HEK293 (cell line): ENCODE measurements around the gene CREB3L1.

Experiments
- CTCF ChIA-PET: fragments of 350-600 bp; formaldehyde crosslinking; extraction: SDS; loops from one replicate; lab custom pipeline; 2021; ENCODE audit warnings: antibody characterized with exemption; lab: Yijun Ruan, JAX
- POLR2A ChIA-PET: fragments of 300-600 bp; formaldehyde crosslinking; extraction: SDS; loops from one replicate; lab custom pipeline; 2020; ENCODE audit warnings: antibody characterized with exemption, inconsistent platforms; lab: Yijun Ruan, JAX
- H3K27ac ChIP-seq: fragments of 200-500 bp; sonication (Bioruptor generic); 2 replicates; pipeline ENCODE4 v1.5.1; 2014; ENCODE audit warnings: low read depth, low read length, control low read depth, inconsistent platforms; ENCODE audit errors: extremely low read depth
- H3K36me3 ChIP-seq, 2 experiments: fragments of 200-500 bp in 1 of 2; sonication (Bioruptor generic) in 1 of 2; 1 replicate in 1 of 2; 2 replicates in 1 of 2; pipeline ENCODE4 v1.5.1; 2014 to 2017; ENCODE audit warnings: inconsistent platforms in 2 of 2, low read length in 2 of 2; ENCODE audit not compliant: control insufficient read depth in 2 of 2, insufficient read depth in 1 of 2
- H3K4me1 ChIP-seq: fragments of 200-500 bp; sonication (Bioruptor generic); 2 replicates; pipeline ENCODE4 v1.5.1; 2014; ENCODE audit warnings: mild to moderate bottlenecking, low read length, inconsistent platforms; ENCODE audit not compliant: control insufficient read depth, insufficient read depth
- H3K4me3 ChIP-seq: 2 replicates; pipeline ENCODE4 v1.5.1; 2011; ENCODE audit warnings: low read depth, mild to moderate bottlenecking, control low read depth, low read length, moderate library complexity
- H3K9me3 ChIP-seq: fragments of 200-500 bp; sonication (Bioruptor generic); 2 replicates; pipeline ENCODE4 v1.5.1; 2014; ENCODE audit warnings: low read depth, low read length, inconsistent platforms; ENCODE audit not compliant: control insufficient read depth, insufficient read depth
- KLF7 ChIP-seq: fragments of 450-650 bp; formaldehyde crosslinking; IDR thresholded peaks from 2 replicates; pipeline ENCODE4 v1.5.1; 2016; ENCODE audit warnings: missing biosample characterization, missing genetic modification characterization, borderline replicate concordance
- KLF9 ChIP-seq: fragments of 450-650 bp; formaldehyde crosslinking; IDR thresholded peaks from 2 replicates; pipeline ENCODE4 v1.5.1; 2016; ENCODE audit warnings: missing biosample characterization, missing genetic modification characterization, low read depth
- MYNN ChIP-seq: fragments of 450-650 bp; formaldehyde crosslinking; IDR thresholded peaks from 2 replicates; pipeline ENCODE4 v1.5.1; 2016; ENCODE audit warnings: missing biosample characterization, missing genetic modification characterization, borderline replicate concordance
- SP7 ChIP-seq: fragments of 450-650 bp; formaldehyde crosslinking; IDR thresholded peaks from 2 replicates; pipeline ENCODE4 v1.5.1; 2016; ENCODE audit warnings: missing biosample characterization, missing genetic modification characterization
- ZBTB1 ChIP-seq: fragments of 450-650 bp; formaldehyde crosslinking; IDR thresholded peaks from 2 replicates; pipeline ENCODE4 v1.5.1; 2016; ENCODE audit warnings: missing biosample characterization, missing genetic modification characterization
- ZBTB21 ChIP-seq: fragments of 450-650 bp; formaldehyde crosslinking; IDR thresholded peaks from 2 replicates; pipeline ENCODE4 v1.5.1; 2017; ENCODE audit warnings: missing biosample characterization, missing genetic modification characterization
- ZBTB7A ChIP-seq: fragments of 450-650 bp; formaldehyde crosslinking; IDR thresholded peaks from 2 replicates; pipeline ENCODE4 v1.5.1; 2016; ENCODE audit warnings: low read depth, missing biosample characterization, missing genetic modification characterization
- ZEB2 ChIP-seq: fragments of 450-650 bp; formaldehyde crosslinking; IDR thresholded peaks from 2 replicates; pipeline ENCODE4 v1.5.1; 2016; ENCODE audit warnings: missing biosample characterization, missing genetic modification characterization
- ZFHX2 ChIP-seq: fragments of 450-650 bp; formaldehyde crosslinking; conservative IDR thresholded peaks from 2 replicates; pipeline ENCODE4 v1.5.1; 2016; ENCODE audit warnings: missing biosample characterization, missing genetic modification characterization
- ZNF140 ChIP-seq: fragments of 450-650 bp; formaldehyde crosslinking; IDR thresholded peaks from 2 replicates; pipeline ENCODE4 v1.5.1; 2016; ENCODE audit warnings: missing biosample characterization, missing genetic modification characterization
- ZNF223 ChIP-seq: fragments of 450-650 bp; formaldehyde crosslinking; IDR thresholded peaks from 2 replicates; pipeline ENCODE4 v1.5.1; 2016; ENCODE audit warnings: missing biosample characterization, missing genetic modification characterization
- ZNF248 ChIP-seq: fragments of 450-650 bp; formaldehyde crosslinking; IDR thresholded peaks from 2 replicates; pipeline ENCODE4 v1.5.1; 2017; ENCODE audit warnings: missing biosample characterization, missing genetic modification characterization
- ZNF335 ChIP-seq: fragments of 450-650 bp; formaldehyde crosslinking; conservative IDR thresholded peaks from 2 replicates; pipeline ENCODE4 v1.5.1; 2016; ENCODE audit warnings: missing biosample characterization, missing genetic modification characterization
- ZNF394 ChIP-seq: fragments of 450-650 bp; formaldehyde crosslinking; IDR thresholded peaks from 2 replicates; pipeline ENCODE4 v1.5.1; 2016; ENCODE audit warnings: missing biosample characterization, missing genetic modification characterization, mild to moderate bottlenecking, moderate library complexity, borderline replicate concordance
- ZNF423 ChIP-seq: fragments of 450-650 bp; formaldehyde crosslinking; IDR thresholded peaks from 2 replicates; pipeline ENCODE4 v1.5.1; 2016; ENCODE audit warnings: missing biosample characterization, missing genetic modification characterization
- ZNF521 ChIP-seq: fragments of 450-650 bp; formaldehyde crosslinking; IDR thresholded peaks from 2 replicates; pipeline ENCODE4 v1.5.1; 2017; ENCODE audit warnings: missing biosample characterization, mild to moderate bottlenecking, missing genetic modification characterization
- ZNF529 ChIP-seq: fragments of 450-650 bp; formaldehyde crosslinking; IDR thresholded peaks from 2 replicates; pipeline ENCODE4 v1.5.1; 2017; ENCODE audit warnings: missing genetic modification characterization, missing biosample characterization; ENCODE audit not compliant: insufficient replicate concordance
- ZNF544 ChIP-seq: fragments of 450-650 bp; formaldehyde crosslinking; IDR thresholded peaks from 2 replicates; pipeline ENCODE4 v1.5.0; 2017; ENCODE audit warnings: missing biosample characterization, missing genetic modification characterization
- ZNF624 ChIP-seq: fragments of 450-650 bp; formaldehyde crosslinking; IDR thresholded peaks from 2 replicates; pipeline ENCODE4 v1.5.1; 2017; ENCODE audit warnings: missing biosample characterization, missing genetic modification characterization
- ZNF658 ChIP-seq: fragments of 450-650 bp; formaldehyde crosslinking; IDR thresholded peaks from 2 replicates; pipeline ENCODE4; 2016; ENCODE audit warnings: missing biosample characterization, missing genetic modification characterization
- ZNF660 ChIP-seq: fragments of 450-650 bp; IDR thresholded peaks from 2 replicates; pipeline ENCODE4 v1.5.1; 2018; ENCODE audit warnings: missing biosample characterization, mild to moderate bottlenecking, missing genetic modification characterization
- ZNF707 ChIP-seq: fragments of 450-650 bp; formaldehyde crosslinking; IDR thresholded peaks from 2 replicates; pipeline ENCODE4 v1.5.1; 2016; ENCODE audit warnings: missing biosample characterization, missing genetic modification characterization
- ZNF768 ChIP-seq: fragments of 450-650 bp; formaldehyde crosslinking; IDR thresholded peaks from 2 replicates; pipeline ENCODE4 v1.5.1; 2018; ENCODE audit warnings: missing biosample characterization, mild to moderate bottlenecking, missing genetic modification characterization
- ZNF792 ChIP-seq: fragments of 450-650 bp; formaldehyde crosslinking; IDR thresholded peaks from 2 replicates; pipeline ENCODE4 v1.5.1; 2016; ENCODE audit warnings: missing biosample characterization, missing genetic modification characterization
- TF ChIP-seq, protein P1 (sequence below): fragments of 450-650 bp; IDR thresholded peaks from 2 replicates; pipeline ENCODE4 v1.5.1; 2018; ENCODE audit warnings: missing biosample characterization, mild to moderate bottlenecking, missing genetic modification characterization
- TF ChIP-seq, protein P2 (sequence below): fragments of 450-650 bp; formaldehyde crosslinking; IDR thresholded peaks from 2 replicates; pipeline ENCODE4 v1.5.1; 2016; ENCODE audit warnings: missing biosample characterization, missing genetic modification characterization
- TF ChIP-seq, protein P3 (sequence below): sonication (generic); formaldehyde crosslinking; IDR thresholded peaks from 2 replicates; pipeline ENCODE4 v1.8.1; 2022; ENCODE audit warnings: mild to moderate bottlenecking, moderate library complexity, missing genetic modification reagents
- TF ChIP-seq, protein P4 (sequence below): fragments of 450-650 bp; formaldehyde crosslinking; IDR thresholded peaks from 2 replicates; pipeline ENCODE4 v1.5.1; 2016; ENCODE audit warnings: missing biosample characterization, missing genetic modification characterization
- TF ChIP-seq, protein P5 (sequence below): fragments of 450-650 bp; formaldehyde crosslinking; IDR thresholded peaks from 2 replicates; pipeline ENCODE4 v1.5.1; 2017; ENCODE audit warnings: missing biosample characterization, missing genetic modification characterization

CREB3L1 gene

DNA sequence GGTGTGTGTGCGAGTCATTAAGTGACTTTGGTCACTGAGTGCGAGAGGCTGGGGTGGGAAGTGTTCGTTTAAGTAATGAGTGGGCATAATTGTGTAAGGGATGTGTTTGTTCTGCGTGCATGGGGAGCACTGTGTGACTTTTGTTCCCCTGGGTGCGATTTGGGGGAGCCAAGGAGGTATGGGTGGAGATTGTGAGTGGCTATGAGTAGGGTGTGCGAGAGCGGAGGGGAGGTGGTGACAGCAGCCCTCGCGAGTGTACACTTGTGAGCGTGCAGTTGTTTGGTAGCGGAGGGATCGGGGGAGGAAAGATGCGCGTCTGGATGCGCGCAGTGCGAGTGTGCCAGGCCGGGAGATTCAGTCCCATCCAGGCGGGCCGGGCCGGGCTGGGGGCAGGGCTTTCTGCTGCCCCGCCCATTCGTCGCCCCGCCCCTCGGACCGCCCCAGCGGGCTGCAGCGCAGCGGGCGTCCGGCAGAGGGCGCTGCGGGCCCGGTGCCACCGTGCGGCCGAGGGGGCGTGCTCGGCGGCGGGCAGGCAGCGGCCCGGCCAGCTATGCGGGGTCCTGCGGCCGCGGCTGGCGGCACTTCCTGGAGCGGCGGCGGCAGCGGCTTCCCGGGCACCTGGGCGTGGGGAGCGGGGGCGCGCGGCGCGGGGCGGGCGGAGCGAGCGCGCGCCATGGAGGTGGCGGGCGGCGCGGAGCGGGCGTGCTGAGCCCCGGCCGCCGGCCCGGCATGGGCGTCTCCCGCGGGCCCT is 69.6 kb downstream of the CREB3L1 start, which contains the start of gene DGKZ (continued):
- TF ChIP-seq MYNN (tag by site-specific recombination) (0 out of 2 replicates have a peak, but pooled peaks have one; percentile 17), ZNF394 (tag by site-specific recombination) (no peak), ZNF660 (peak; percentile 41; the same call in 1 of the 2 replicates), ZBTB1 (tag by site-specific recombination) (no peak), ZNF521 (tag by site-specific recombination) (no peak), ZNF658 (tag by site-specific recombination) (no peak), ZNF335 (tag by site-specific recombination) (0 out of 2 replicates have a peak, but pooled peaks have one; percentile 20), SP7 (tag by site-specific recombination) (0 out of 2 replicates have a peak, but pooled peaks have one; percentile 42), ZFHX2 (tag by site-specific recombination) (peak; percentile 30; the same call in 1 of the 2 replicates), KLF9 (no peak), ZNF768 (no peak), ZNF792 (tag by site-specific recombination) (peak; percentile 31; the same call in 1 of the 2 replicates)
- TF ChIP-seq, protein P1, sequence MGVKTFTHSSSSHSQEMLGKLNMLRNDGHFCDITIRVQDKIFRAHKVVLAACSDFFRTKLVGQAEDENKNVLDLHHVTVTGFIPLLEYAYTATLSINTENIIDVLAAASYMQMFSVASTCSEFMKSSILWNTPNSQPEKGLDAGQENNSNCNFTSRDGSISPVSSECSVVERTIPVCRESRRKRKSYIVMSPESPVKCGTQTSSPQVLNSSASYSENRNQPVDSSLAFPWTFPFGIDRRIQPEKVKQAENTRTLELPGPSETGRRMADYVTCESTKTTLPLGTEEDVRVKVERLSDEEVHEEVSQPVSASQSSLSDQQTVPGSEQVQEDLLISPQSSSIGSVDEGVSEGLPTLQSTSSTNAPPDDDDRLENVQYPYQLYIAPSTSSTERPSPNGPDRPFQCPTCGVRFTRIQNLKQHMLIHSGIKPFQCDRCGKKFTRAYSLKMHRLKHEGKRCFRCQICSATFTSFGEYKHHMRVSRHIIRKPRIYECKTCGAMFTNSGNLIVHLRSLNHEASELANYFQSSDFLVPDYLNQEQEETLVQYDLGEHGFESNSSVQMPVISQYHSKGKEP (tag by site-specific recombination) = 0 out of 2 replicates have a peak, but pooled peaks have one; percentile 19
- TF ChIP-seq, protein P2, sequence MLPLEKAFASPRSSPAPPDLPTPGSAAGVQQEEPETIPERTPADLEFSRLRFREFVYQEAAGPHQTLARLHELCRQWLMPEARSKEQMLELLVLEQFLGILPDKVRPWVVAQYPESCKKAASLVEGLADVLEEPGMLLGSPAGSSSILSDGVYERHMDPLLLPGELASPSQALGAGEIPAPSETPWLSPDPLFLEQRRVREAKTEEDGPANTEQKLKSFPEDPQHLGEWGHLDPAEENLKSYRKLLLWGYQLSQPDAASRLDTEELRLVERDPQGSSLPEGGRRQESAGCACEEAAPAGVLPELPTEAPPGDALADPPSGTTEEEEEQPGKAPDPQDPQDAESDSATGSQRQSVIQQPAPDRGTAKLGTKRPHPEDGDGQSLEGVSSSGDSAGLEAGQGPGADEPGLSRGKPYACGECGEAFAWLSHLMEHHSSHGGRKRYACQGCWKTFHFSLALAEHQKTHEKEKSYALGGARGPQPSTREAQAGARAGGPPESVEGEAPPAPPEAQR = no peak
- TF ChIP-seq, protein P3, sequence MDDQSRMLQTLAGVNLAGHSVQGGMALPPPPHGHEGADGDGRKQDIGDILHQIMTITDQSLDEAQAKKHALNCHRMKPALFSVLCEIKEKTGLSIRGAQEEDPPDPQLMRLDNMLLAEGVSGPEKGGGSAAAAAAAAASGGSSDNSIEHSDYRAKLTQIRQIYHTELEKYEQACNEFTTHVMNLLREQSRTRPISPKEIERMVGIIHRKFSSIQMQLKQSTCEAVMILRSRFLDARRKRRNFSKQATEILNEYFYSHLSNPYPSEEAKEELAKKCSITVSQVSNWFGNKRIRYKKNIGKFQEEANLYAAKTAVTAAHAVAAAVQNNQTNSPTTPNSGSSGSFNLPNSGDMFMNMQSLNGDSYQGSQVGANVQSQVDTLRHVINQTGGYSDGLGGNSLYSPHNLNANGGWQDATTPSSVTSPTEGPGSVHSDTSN = peak; percentile 41; the same call in 1 of the 2 replicates
- TF ChIP-seq, protein P4, sequence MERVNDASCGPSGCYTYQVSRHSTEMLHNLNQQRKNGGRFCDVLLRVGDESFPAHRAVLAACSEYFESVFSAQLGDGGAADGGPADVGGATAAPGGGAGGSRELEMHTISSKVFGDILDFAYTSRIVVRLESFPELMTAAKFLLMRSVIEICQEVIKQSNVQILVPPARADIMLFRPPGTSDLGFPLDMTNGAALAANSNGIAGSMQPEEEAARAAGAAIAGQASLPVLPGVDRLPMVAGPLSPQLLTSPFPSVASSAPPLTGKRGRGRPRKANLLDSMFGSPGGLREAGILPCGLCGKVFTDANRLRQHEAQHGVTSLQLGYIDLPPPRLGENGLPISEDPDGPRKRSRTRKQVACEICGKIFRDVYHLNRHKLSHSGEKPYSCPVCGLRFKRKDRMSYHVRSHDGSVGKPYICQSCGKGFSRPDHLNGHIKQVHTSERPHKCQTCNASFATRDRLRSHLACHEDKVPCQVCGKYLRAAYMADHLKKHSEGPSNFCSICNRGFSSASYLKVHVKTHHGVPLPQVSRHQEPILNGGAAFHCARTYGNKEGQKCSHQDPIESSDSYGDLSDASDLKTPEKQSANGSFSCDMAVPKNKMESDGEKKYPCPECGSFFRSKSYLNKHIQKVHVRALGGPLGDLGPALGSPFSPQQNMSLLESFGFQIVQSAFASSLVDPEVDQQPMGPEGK (tag by site-specific recombination) = peak; percentile 22; the same call in 1 of the 2 replicates

DNA sequence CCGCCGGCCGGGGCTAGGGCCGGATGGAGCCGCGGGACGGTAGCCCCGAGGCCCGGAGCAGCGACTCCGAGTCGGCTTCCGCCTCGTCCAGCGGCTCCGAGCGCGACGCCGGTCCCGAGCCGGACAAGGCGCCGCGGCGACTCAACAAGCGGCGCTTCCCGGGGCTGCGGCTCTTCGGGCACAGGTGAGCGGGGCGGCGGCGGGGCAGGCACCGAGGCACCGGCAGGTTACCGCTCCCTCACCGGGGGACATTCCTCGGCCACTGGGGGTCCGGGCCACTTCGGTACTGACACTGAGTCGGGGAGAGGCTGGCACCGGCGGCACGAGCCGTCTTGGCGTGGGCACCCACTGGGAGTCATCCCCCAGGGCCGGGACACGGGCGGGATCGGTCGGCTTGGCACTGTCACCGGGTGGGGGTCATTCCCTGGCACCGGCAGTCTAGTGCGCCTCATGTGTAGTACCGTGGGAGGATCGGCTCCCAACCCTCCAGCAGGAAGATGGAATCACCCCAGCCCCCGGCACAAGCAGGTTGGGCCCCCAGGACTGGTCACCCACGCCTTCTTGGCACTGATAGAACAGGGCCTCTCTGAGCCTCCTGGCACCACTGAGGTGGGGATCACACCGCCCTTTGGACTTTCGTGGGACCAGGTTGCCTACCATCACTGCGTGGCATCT is 70.3 kb downstream of the CREB3L1 start:
- ChIA-PET POLR2A (interaction anchor here (0.5 kb wide), 1 partner anchor 252 kb away, joined by 5 read pairs; no protein-coding TSS in a partner anchor), CTCF (interaction anchor here (0.6 to 10.0 kb wide), 16 partner anchors 9 to 1185 kb away, joined by 3 to 98 read pairs (median 4); no protein-coding TSS in a partner anchor)
- H3K9me3 ChIP-seq = no peaks in the 10 kb centered on the region
- peak overlapping the region; percentile 64; the same call in 1 of the 2 replicates for H3K27ac ChIP-seq
- peaks cover 0 to 14% of the 10 kb centered on the region in 2 experiments; a peak in 1 of 3 replicates for H3K36me3 ChIP-seq
- peak overlapping the region; percentile 85 for H3K4me3 ChIP-seq
- H3K4me1 ChIP-seq = no peaks in the 10 kb centered on the region; the same call in 1 of the 2 replicates
- no peak for TF ChIP-seq KLF7 (tag by site-specific recombination)
- TF ChIP-seq ZNF544 (tag by site-specific recombination) = no peak
- TF ChIP-seq ZNF223 (tag by site-specific recombination) = no peak
- TF ChIP-seq ZBTB7A (tag by site-specific recombination) = no peak
- TF ChIP-seq, protein P5, sequence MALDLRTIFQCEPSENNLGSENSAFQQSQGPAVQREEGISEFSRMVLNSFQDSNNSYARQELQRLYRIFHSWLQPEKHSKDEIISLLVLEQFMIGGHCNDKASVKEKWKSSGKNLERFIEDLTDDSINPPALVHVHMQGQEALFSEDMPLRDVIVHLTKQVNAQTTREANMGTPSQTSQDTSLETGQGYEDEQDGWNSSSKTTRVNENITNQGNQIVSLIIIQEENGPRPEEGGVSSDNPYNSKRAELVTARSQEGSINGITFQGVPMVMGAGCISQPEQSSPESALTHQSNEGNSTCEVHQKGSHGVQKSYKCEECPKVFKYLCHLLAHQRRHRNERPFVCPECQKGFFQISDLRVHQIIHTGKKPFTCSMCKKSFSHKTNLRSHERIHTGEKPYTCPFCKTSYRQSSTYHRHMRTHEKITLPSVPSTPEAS = no peak
- no peak for TF ChIP-seq ZNF624
- 0 out of 2 replicates have a peak, but pooled peaks have one; percentile 15 for TF ChIP-seq ZNF423 (tag by site-specific recombination)
- TF ChIP-seq ZNF707 (tag by site-specific recombination) = no peak
- no peak for TF ChIP-seq ZNF248 (tag by site-specific recombination)
- TF ChIP-seq ZNF140 = no peak
- TF ChIP-seq ZBTB21 (tag by site-specific recombination) = no peak
- no peak for TF ChIP-seq ZEB2 (tag by site-specific recombination)
- no peak for TF ChIP-seq ZNF529
